HEK293 (cell line): ENCODE data around the gene STARD13.

ENCODE experiments used
- CTCF ChIA-PET: fragments of 350-600 bp; formaldehyde crosslinking; extraction: SDS; loops from one replicate; lab custom pipeline; 2021; ENCODE audit warnings: antibody characterized with exemption; lab: Yijun Ruan, JAX
- POLR2A ChIA-PET: fragments of 300-600 bp; formaldehyde crosslinking; extraction: SDS; loops from one replicate; lab custom pipeline; 2020; ENCODE audit warnings: antibody characterized with exemption, inconsistent platforms; lab: Yijun Ruan, JAX
- H3K27ac ChIP-seq: fragments of 200-500 bp; sonication (Bioruptor generic); 2 replicates; pipeline ENCODE4 v1.5.1; 2014; ENCODE audit warnings: low read depth, low read length, control low read depth, inconsistent platforms; ENCODE audit errors: extremely low read depth
- H3K36me3 ChIP-seq, 2 experiments: fragments of 200-500 bp in 1 of 2; sonication (Bioruptor generic) in 1 of 2; 1 replicate in 1 of 2; 2 replicates in 1 of 2; pipeline ENCODE4 v1.5.1; 2014 to 2017; ENCODE audit warnings: inconsistent platforms in 2 of 2, low read length in 2 of 2; ENCODE audit not compliant: control insufficient read depth in 2 of 2, insufficient read depth in 1 of 2
- H3K4me1 ChIP-seq: fragments of 200-500 bp; sonication (Bioruptor generic); 2 replicates; pipeline ENCODE4 v1.5.1; 2014; ENCODE audit warnings: mild to moderate bottlenecking, low read length, inconsistent platforms; ENCODE audit not compliant: control insufficient read depth, insufficient read depth
- H3K4me3 ChIP-seq: 2 replicates; pipeline ENCODE4 v1.5.1; 2011; ENCODE audit warnings: low read depth, mild to moderate bottlenecking, control low read depth, low read length, moderate library complexity
- H3K9me3 ChIP-seq: fragments of 200-500 bp; sonication (Bioruptor generic); 2 replicates; pipeline ENCODE4 v1.5.1; 2014; ENCODE audit warnings: low read depth, low read length, inconsistent platforms; ENCODE audit not compliant: control insufficient read depth, insufficient read depth
- HOXC10 ChIP-seq: sonication (generic); formaldehyde crosslinking; IDR thresholded peaks from 2 replicates; pipeline ENCODE4 v1.8.1; 2023; ENCODE audit warnings: mild to moderate bottlenecking, missing genetic modification reagents
- KLF10 ChIP-seq: fragments of 450-650 bp; IDR thresholded peaks from 2 replicates; pipeline ENCODE4 v1.5.1; 2018; ENCODE audit warnings: missing biosample characterization, mild to moderate bottlenecking, missing genetic modification characterization
- MYNN ChIP-seq: fragments of 450-650 bp; formaldehyde crosslinking; IDR thresholded peaks from 2 replicates; pipeline ENCODE4 v1.5.1; 2016; ENCODE audit warnings: missing biosample characterization, missing genetic modification characterization, borderline replicate concordance
- SETDB1 ChIP-seq: IDR thresholded peaks from one replicate; pipeline ENCODE4 v1.6.1; 2017; ENCODE audit warnings: mild to moderate bottlenecking, low read length, moderate library complexity, mixed read lengths; ENCODE audit not compliant: insufficient read length
- ZNF114 ChIP-seq: fragments of 450-650 bp; formaldehyde crosslinking; IDR thresholded peaks from 2 replicates; pipeline ENCODE4 v1.5.0; 2017; ENCODE audit warnings: missing biosample characterization, missing genetic modification characterization
- ZNF133 ChIP-seq: fragments of 450-650 bp; formaldehyde crosslinking; IDR thresholded peaks from 2 replicates; pipeline ENCODE4 v1.5.1; 2016; ENCODE audit warnings: missing biosample characterization, missing genetic modification characterization
- ZNF138 ChIP-seq: fragments of 450-650 bp; formaldehyde crosslinking; IDR thresholded peaks from 2 replicates; pipeline ENCODE4 v1.5.1; 2016; ENCODE audit warnings: missing biosample characterization, missing genetic modification characterization, borderline replicate concordance
- ZNF16 ChIP-seq: fragments of 450-650 bp; formaldehyde crosslinking; IDR thresholded peaks from 2 replicates; pipeline ENCODE4 v1.5.1; 2016; ENCODE audit warnings: low read depth, missing biosample characterization, missing genetic modification characterization
- ZNF302 ChIP-seq: fragments of 450-650 bp; formaldehyde crosslinking; IDR thresholded peaks from 2 replicates; pipeline ENCODE4 v1.5.1; 2016; ENCODE audit warnings: missing biosample characterization, missing genetic modification characterization, low read depth
- ZNF324 ChIP-seq: fragments of 450-650 bp; formaldehyde crosslinking; IDR thresholded peaks from 2 replicates; pipeline ENCODE4 v1.5.1; 2016; ENCODE audit warnings: missing biosample characterization, missing genetic modification characterization
- ZNF354C ChIP-seq: fragments of 450-650 bp; formaldehyde crosslinking; IDR thresholded peaks from 2 replicates; pipeline ENCODE4 v1.5.1; 2016; ENCODE audit warnings: missing biosample characterization, missing genetic modification characterization, low read depth, borderline replicate concordance
- ZNF37A ChIP-seq: fragments of 450-650 bp; IDR thresholded peaks from 2 replicates; pipeline ENCODE4 v1.5.1; 2018; ENCODE audit warnings: missing biosample characterization, missing genetic modification characterization
- ZNF433 ChIP-seq: fragments of 450-650 bp; formaldehyde crosslinking; IDR thresholded peaks from 2 replicates; pipeline ENCODE4 v1.5.1; 2016; ENCODE audit warnings: missing biosample characterization, missing genetic modification characterization, low read depth
- ZNF544 ChIP-seq: fragments of 450-650 bp; formaldehyde crosslinking; IDR thresholded peaks from 2 replicates; pipeline ENCODE4 v1.5.0; 2017; ENCODE audit warnings: missing biosample characterization, missing genetic modification characterization
- ZNF558 ChIP-seq: fragments of 450-650 bp; formaldehyde crosslinking; IDR thresholded peaks from 2 replicates; pipeline ENCODE4 v1.5.1; 2016; ENCODE audit warnings: missing biosample characterization, missing genetic modification characterization
- ZNF692 ChIP-seq: fragments of 450-650 bp; formaldehyde crosslinking; IDR thresholded peaks from 2 replicates; pipeline ENCODE4 v1.5.1; 2016; ENCODE audit warnings: missing biosample characterization, missing genetic modification characterization
- ZNF747 ChIP-seq: fragments of 450-650 bp; formaldehyde crosslinking; IDR thresholded peaks from 2 replicates; pipeline ENCODE4 v1.5.1; 2016; ENCODE audit warnings: missing biosample characterization, missing genetic modification characterization
- ZNF776 ChIP-seq: fragments of 450-650 bp; formaldehyde crosslinking; IDR thresholded peaks from 2 replicates; pipeline ENCODE4 v1.5.0; 2017; ENCODE audit warnings: missing biosample characterization, missing genetic modification characterization, borderline replicate concordance
- ZNF830 ChIP-seq: fragments of 450-650 bp; IDR thresholded peaks from 2 replicates; pipeline ENCODE4 v1.5.0; 2018; ENCODE audit warnings: missing biosample characterization, missing genetic modification characterization, low read depth, mild to moderate bottlenecking, moderate library complexity
- ZXDB ChIP-seq: fragments of 450-650 bp; formaldehyde crosslinking; IDR thresholded peaks from 2 replicates; pipeline ENCODE4 v1.5.1; 2016; ENCODE audit warnings: missing biosample characterization, missing genetic modification characterization
- TF ChIP-seq, protein P1 (sequence below): fragments of 450-650 bp; formaldehyde crosslinking; IDR thresholded peaks from 2 replicates; pipeline ENCODE4 v1.5.1; 2016; ENCODE audit warnings: missing biosample characterization, missing genetic modification characterization
- TF ChIP-seq, protein P2 (sequence below): fragments of 450-650 bp; formaldehyde crosslinking; IDR thresholded peaks from 2 replicates; pipeline ENCODE4 v1.5.0; 2017; ENCODE audit warnings: missing biosample characterization, missing genetic modification characterization, borderline replicate concordance
- TF ChIP-seq, protein P3 (sequence below): fragments of 450-650 bp; IDR thresholded peaks from 2 replicates; pipeline ENCODE4 v1.5.1; 2018; ENCODE audit warnings: missing biosample characterization, missing genetic modification characterization

The STARD13 gene

DNA sequence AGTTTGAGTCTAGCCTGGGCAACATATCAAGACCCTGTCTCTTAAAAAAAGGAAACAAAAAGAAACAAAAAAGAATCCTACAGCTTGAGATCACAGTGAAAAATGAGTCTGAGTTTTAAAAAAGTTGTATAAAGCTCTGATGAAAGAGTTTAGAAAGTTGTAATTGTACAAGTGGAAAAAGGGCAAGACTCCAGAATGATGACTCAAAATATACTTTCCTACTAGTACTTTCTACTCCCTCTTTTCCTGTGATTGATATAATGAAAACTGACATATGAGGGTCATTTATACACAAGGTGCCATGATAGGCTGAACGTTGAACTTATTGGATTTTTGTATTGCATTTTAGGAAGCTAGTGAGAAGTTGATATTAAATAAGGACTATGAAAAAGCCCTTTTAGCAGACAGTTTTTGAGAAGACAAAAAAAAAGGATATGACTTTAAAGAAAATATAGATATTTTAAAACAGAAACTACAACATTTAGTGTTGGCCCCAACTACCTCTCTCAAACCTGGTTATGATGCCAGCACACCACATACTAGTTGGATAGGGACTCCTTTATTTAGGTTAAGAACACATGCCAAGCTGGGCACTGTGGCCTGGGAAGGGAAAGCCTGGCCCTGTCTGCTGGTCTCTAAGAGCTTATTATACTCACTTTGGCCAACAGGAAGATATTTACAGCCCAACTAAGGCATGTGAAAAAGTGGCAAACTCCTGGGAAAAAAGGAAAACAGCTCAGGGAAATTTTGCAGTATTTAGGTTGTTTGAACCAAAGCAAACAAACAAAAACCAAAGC lies 152.7 kb downstream of the STARD13 start:
- Histone ChIP-seq H3K27ac (no peak overlapping the region), H3K36me3 (no peaks in the 10 kb centered on the region), H3K4me1 (no peaks in the 10 kb centered on the region), H3K4me3 (no peak overlapping the region), H3K9me3 (no peaks in the 10 kb centered on the region)
- TF ChIP-seq, protein P1, sequence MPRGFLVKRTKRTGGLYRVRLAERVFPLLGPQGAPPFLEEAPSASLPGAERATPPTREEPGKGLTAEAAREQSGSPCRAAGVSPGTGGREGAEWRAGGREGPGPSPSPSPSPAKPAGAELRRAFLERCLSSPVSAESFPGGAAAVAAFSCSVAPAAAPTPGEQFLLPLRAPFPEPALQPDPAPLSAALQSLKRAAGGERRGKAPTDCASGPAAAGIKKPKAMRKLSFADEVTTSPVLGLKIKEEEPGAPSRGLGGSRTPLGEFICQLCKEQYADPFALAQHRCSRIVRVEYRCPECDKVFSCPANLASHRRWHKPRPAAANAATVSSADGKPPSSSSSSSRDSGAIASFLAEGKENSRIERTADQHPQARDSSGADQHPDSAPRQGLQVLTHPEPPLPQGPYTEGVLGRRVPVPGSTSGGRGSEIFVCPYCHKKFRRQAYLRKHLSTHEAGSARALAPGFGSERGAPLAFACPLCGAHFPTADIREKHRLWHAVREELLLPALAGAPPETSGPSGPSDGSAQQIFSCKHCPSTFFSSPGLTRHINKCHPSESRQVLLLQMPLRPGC (tag by site-specific recombination): no peak
- TF ChIP-seq ZNF114 (tag by site-specific recombination) (no peak), ZNF433 (no peak), ZNF830 (no peak), ZXDB (tag by site-specific recombination) (no peak), ZNF37A (tag by site-specific recombination) (no peak), ZNF776 (tag by site-specific recombination) (no peak), ZNF692 (tag by site-specific recombination) (no peak), ZNF544 (tag by site-specific recombination) (no peak), ZNF558 (tag by site-specific recombination) (no peak)
- ChIA-PET CTCF (no interaction called here), POLR2A (no interaction called here)

GRCh38 chr13:33129886-33130285 lies 155.7 kb downstream of the STARD13 start:
- Histone ChIP-seq H3K36me3 (no peaks in the 10 kb centered on the region), H3K4me3 (no peak overlapping the region), H3K27ac (no peak overlapping the region), H3K9me3 (no peaks in the 10 kb centered on the region), H3K4me1 (no peaks in the 10 kb centered on the region; the same call in 1 of the 2 replicates)
- CTCF ChIA-PET: no interaction called here
- TF ChIP-seq ZNF324 (no peak), ZXDB (tag by site-specific recombination) (no peak), ZNF133 (tag by site-specific recombination) (no peak), ZNF776 (tag by site-specific recombination) (no peak)
- TF ChIP-seq, protein P2, sequence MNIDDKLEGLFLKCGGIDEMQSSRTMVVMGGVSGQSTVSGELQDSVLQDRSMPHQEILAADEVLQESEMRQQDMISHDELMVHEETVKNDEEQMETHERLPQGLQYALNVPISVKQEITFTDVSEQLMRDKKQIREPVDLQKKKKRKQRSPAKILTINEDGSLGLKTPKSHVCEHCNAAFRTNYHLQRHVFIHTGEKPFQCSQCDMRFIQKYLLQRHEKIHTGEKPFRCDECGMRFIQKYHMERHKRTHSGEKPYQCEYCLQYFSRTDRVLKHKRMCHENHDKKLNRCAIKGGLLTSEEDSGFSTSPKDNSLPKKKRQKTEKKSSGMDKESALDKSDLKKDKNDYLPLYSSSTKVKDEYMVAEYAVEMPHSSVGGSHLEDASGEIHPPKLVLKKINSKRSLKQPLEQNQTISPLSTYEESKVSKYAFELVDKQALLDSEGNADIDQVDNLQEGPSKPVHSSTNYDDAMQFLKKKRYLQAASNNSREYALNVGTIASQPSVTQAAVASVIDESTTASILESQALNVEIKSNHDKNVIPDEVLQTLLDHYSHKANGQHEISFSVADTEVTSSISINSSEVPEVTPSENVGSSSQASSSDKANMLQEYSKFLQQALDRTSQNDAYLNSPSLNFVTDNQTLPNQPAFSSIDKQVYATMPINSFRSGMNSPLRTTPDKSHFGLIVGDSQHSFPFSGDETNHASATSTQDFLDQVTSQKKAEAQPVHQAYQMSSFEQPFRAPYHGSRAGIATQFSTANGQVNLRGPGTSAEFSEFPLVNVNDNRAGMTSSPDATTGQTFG (tag by site-specific recombination): no peak
- POLR2A ChIA-PET: no interaction called here

DNA sequence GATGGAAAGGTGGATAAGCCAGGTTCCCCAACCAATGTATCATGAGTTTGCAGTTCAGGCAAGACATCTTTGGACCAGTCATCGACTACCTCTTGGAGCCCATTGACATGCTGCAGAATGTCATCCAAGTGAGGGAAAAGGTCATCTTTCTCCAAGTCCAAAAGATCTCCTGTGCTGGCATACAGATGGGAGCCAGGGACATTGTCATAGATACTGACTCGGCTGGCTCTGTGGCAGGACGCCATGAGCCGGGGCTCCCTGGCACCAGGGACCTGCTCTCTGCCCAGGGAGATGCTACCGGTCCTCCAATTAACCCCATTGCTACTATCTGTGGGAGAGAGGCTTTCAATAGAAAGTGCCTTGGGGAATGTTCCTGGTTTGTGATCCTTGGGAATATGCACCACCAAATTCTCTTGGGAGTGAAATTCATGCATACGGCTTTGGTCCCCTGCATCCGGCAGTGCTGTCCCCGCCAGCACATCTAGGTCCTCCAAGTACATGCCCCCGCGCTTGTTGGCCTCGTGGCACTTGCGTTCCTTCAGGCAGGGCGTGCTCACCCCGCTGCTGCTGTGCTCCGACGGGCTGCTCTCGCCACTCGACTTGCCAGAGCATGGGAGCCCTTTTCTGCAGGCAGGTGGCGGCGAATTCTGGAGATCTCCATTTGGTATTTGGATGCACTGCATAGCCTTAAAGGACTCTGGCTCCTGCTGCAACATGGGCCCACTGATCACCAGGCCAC lies 156.3 kb downstream of the STARD13 start:
- H3K9me3 ChIP-seq: no peaks in the 10 kb centered on the region
- H3K4me1 ChIP-seq: no peaks in the 10 kb centered on the region; the same call in 1 of the 2 replicates
- ChIA-PET CTCF (no interaction called here), POLR2A (no interaction called here)
- H3K4me3 ChIP-seq: no peak overlapping the region
- no peak overlapping the region for H3K27ac ChIP-seq
- H3K36me3 ChIP-seq: no peaks in the 10 kb centered on the region
- no peak for TF ChIP-seq ZNF830
- TF ChIP-seq ZNF747: no peak
- no peak for TF ChIP-seq ZNF354C (tag by site-specific recombination)
- TF ChIP-seq, protein P3, sequence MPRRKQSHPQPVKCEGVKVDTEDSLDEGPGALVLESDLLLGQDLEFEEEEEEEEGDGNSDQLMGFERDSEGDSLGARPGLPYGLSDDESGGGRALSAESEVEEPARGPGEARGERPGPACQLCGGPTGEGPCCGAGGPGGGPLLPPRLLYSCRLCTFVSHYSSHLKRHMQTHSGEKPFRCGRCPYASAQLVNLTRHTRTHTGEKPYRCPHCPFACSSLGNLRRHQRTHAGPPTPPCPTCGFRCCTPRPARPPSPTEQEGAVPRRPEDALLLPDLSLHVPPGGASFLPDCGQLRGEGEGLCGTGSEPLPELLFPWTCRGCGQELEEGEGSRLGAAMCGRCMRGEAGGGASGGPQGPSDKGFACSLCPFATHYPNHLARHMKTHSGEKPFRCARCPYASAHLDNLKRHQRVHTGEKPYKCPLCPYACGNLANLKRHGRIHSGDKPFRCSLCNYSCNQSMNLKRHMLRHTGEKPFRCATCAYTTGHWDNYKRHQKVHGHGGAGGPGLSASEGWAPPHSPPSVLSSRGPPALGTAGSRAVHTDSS: no peak
- no peak for TF ChIP-seq ZNF302 (tag by site-specific recombination)
- no peak for TF ChIP-seq ZNF138 (tag by site-specific recombination)
- no peak for TF ChIP-seq ZNF16
- TF ChIP-seq MYNN (tag by site-specific recombination): no peak
- TF ChIP-seq SETDB1: no peak
- TF ChIP-seq HOXC10 (CRISPR knock-in tag): no peak
- no peak for TF ChIP-seq KLF10 (tag by site-specific recombination)
